ENCODE measurements around the gene KLK4.

Gene KLK4

DNA sequence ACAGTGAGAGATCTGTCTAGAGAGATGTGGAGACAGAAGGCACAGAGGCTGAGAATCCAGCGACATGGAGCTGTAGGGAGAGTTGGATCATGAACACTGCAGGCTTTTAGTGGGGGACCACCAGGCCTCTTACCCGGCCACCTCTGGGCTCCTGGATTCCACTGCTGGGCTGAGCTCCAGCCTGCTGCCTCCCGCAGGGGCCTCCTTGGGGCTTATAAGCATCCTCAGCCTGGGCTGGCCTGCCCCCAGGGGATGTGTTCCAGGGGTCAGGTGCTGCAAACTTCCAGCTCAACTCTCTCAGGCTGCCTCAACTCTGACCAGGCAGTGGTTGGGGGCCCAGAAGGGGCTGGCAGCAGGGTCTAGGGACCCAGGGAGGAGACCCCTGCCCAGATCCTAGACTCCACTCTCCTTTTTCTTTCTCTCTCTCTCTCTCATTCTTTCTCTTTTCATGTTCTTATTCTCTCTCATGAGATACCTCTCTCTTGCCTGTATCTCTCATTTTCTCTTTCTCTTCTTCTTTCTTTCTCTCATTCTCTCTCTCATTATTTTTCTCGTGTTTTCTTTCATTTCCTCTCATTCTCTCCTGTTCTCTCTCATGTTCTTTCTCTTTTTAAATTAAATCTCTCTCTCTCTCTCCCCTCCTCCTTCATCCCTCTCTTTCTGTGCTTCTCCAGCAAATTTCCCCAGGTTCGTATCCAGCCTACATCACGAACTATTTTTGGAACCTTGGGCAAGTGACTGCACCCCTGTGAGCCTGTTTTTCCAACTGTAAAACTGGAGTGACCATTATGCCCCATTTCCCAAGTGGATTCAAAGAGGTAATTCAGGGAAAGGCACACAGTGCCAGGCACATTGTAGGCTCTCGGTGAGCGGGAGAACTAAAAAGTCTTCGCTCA, at the start of gene KLK4:
Gene KLK4, minus strand, starts transcription at position 190 of the 896 bp plus-strand sequence. CDS start 657 bp downstream, outside the sequence.
- DNase-seq: no peak

GRCh38 chr19:50959731-50960500, 48.7 kb upstream of the KLK4 start:
- no peak for DNase-seq

DNA sequence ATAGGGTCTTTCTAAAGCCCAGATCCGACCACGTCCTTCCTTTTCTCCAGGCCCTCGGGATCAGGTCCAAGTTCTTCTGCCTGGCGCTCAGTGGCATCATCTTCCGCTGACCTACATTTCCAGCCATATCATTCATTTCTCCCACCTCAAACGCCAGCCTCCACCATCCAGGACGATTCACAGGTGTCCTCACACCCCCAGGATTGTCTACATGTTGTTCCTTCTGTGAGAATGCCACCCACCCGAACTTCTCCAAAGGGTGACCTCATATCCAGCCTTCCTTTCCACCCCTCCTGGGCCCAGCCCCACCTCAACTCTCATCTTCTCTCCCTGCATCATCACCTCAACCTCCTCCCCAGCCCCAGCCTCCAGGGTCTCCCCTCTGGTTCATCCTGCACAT, 46.4 kb upstream of the KLK4 start:
- no peak for DNase-seq

GRCh38 chr19:50952910-50953309, 41.7 kb upstream of the KLK4 start, which contains the start of gene KLK5:
KLK5 (minus strand) TSS chr19:50953038; CDS start chr19:50952657, 381 bp downstream.
- DNase-seq: no peak

GRCh38 chr19:50949861-50950260, 38.7 kb upstream of the KLK4 start:
- no peak for DNase-seq

DNA sequence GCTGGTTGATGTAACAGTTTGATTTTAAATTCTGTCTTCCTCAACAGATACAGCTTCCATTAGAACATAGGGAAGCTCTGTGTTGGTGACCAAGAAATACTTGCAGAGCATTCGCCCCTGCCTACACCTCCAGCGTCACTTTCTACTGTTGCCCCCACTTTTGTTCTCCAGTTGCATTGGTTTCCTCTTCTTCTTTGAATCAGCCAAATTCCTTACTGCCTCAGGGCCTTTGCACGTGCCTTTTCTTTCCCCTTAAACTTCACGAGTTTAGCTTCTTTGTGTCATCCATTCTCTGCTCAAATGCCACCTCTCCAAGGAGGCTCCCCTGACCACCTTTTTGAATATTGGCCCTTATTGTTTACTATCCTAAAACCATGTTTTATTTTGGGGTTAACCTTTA, 35.9 kb upstream of the KLK4 start:
- no peak for DNase-seq

- DNase-seq: no peak
These were observed 33.6 kb upstream of the KLK4 start for GRCh38 chr19:50944795-50945194.

GRCh38 chr19:50943074-50943828, 32.1 kb upstream of the KLK4 start:
- DNase-seq: no peak

DNA sequence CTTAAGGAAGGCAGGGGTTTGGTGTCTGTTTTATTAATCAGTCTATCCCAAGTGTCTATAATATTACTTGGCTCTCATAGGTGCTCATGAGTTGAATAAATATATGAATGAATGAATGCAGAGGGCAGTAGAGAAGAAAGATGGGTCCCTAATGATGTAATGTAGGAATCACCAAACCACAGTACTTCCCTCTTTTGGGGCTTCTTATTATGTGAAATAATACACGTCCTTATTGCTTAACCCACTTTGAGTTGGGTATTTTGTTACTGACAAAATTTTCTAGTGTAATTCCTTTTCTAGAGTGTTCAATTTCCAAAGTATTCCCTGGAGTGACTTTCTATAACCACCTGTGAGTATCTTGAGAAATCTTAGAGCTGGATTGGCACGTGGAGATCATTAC, 28.4 kb upstream of the KLK4 start:
- DNase-seq: no peak

DNA sequence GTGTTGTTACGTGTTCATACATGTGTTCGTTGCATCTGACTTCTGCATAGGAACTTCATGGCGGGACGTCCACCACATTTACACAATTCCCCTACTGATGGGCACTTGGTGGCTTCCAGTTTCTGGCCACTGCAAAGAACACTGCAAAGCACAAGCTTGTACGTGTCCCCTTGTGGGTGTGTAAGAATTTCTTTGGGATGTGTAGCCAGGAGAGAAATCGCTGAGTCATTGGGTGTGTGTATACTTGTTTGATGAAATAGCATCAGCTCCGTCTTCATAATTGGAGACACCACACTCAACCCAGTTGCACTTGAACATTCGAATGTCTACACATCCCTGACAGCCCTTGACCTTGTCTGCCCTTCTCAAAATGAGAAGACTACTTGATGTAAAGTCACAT, 22.4 kb upstream of the KLK4 start:
- no peak for DNase-seq

DNA sequence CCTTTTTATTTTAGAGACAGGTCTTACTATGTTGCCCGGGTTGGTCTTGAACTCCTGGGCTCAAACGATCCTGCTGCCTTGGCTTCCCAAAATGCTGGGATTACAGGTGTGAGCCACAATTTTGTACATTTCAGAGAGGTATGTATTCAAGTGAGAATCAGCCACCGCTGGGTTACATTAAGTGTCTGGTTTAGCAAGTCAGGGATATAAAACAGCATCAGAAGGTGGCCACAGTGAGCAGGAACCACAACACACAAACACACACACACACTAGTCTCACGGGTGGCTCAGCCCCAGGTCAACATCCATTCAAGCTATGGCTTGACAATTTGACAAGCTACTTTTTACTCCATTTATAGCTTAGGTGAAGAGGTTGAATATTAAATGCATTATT, 21.5 kb upstream of the KLK4 start:
- DNase-seq: no peak

DNA sequence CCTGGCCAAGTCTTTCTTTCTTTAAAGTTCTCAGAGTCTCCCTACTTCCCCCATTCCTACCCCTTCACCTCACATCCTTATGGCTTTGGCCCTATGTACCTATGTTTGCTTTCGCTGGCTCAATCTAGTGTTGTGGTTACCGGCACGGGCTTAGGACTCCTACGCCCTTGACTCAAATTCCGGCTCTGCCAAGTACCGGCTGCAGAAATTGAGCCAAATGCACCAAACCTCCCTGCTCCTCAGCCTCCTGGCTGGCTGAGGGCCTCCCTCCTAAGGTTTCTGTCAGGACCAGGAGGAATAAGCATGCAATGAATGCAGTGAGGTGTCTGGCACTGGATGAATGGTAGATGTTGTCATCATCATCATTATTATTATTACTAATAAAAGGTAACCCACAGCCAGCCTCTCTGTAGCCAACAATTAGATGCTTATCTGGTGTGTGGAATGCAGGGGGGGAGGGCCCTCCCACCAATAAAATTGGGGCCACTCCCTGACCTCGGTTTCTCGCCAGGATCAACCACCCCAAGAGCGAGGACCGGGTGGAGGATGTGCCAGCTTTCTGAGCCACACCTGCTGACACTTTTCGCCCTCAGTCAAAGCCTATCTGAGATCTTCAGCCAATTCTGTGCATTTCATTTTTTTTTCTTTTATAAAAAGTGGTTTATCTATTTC, 21.0 kb upstream of the KLK4 start:
- DNase-seq: no peak

GRCh38 chr19:50931023-50931422, 19.8 kb upstream of the KLK4 start:
- DNase-seq: no peak

DNA sequence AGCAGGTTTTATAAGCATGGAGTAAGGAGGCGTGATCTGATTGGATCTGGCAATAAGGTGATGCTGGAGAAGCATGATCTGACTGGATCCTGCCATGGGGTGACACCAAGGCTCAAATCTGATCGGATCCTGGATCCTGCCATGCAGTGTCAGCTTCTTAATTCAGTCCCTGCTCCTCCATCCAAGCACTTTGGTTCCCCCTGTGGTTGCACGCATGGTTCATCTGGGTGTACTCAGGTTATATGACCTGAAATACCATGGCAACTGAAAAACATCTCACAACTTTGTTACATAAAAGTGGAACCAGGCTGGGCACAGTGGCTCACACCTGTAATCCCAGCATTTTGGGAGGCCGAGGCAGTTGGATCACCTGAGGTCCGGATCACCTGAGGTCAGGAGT, 17.6 kb upstream of the KLK4 start:
- no peak for DNase-seq

- no peak for DNase-seq
These were observed 14.9 kb upstream of the KLK4 start for GRCh38 chr19:50926144-50926543.

GRCh38 chr19:50925734-50926133, 14.5 kb upstream of the KLK4 start:
- DNase-seq: no peak

- DNase-seq: no peak
These were observed 13.4 kb upstream of the KLK4 start for GRCh38 chr19:50924586-50924985.

DNA sequence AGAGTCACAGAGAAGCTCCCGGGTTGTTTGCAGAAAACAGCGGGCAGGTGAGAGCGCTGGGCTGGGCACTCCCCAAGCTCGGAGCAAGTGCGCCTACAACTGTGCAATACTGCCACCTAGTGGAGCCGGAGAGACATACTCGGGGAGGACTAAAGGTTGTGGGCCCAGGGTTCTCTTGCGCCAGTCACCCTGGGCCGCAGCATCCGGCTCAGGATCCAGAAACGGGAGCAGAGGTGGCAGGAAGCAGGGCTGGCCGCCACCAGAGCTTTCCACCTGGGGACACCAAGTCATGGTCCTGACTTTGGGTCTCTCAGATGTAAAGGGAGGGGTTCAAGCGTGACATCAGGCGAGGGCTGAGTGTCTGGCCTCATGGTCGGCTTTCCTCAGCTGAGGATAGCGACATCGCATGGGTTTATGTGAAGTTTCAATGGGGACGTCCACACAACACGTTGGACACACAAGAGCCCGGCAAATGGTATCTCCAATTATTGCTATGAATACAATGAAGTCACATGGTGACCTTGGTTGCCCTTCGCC, 11.2 kb upstream of the KLK4 start:
- peak; percentile 70 for DNase-seq

DNA sequence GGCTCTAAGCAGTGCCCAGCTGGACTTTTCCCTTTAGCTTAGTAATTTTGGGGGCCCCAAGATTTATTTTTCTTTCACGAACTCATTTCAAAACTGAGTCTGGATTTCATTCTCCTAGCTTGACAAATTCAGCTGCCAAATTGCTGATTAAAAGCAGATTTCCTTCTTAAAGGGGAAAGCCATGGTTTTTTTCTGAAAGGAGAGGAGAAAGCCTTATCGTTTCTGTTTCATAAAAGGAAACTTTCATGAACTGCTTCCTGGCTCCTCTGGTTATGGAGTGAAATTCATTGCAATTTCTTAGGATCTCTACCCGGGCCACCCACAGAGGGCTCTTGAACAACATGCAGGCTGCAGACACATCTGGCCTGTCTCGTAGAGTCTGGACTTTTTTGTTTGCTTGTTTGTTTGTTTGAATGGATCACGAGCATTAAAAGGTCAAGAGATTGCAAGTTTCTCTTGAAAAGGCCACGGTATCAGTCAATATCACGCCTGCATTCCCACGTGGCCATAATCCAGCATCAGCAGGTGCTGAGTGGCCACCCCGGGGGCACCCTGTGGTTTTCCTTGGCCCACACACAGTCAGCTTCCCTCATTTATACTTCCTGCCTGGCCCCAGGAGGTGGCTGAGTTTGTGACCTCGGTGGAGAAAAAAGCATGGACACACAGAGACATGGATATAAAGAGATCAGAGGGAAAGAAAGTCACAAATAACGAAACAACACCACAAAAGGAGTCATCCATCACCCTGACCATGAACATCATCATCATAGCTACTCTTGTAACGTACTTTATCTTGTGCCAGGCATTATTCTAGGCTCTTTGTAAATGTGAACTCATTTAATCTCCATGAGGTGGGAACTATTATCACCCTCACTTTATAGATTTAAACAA, 10.5 kb upstream of the KLK4 start:
- DNase-seq: no peak

DNA sequence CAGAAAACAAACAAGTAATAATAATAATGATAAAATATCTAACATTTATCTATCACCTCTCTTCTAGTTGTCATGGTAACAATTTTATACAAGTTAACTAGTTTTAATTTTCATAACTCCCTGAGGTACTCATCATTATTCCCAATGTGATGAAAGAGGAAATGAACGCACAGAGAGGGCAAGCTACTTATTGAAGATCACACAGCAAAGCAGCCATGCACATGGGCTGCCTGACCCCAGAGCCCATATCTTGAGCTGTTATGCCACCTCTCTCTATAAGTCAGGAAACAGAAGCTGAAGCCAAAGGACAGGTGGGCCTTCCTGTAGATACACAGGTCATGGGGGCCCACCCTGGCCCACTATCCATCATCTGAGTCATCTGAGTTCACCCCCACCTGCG, 4.9 kb upstream of the KLK4 start:
- DNase-seq: no peak
